WI38 (cell line): Measurements from ENCODE around the gene PAFAH2.

Experiments used
- H3K4me3 ChIP-seq: 2 replicates; pipeline ENCODE4 v1.5.1; 2011; ENCODE audit warnings: low read depth, mild to moderate bottlenecking, control low read depth, low read length
- CTCF ChIP-seq: IDR thresholded peaks from 2 replicates; pipeline ENCODE4 v1.5.1; 2012; ENCODE audit warnings: low read depth, mild to moderate bottlenecking, control low read depth, low read length

Gene PAFAH2

GRCh38 chr1:25997828-25998761 is at the start of gene PAFAH2:
PAFAH2 (minus strand) TSS chr1:25998063; CDS start chr1:25990816, 7,247 bp downstream.
- TF ChIP-seq CTCF = peak; percentile 89
- H3K4me3 ChIP-seq = peak within 1 kb of the TSS; percentile 65

- no peak for TF ChIP-seq CTCF
- no peak overlapping the region for H3K4me3 ChIP-seq
Observed at GRCh38 chr1:26047278-26047874, 49.5 kb upstream of the PAFAH2 start.

DNA sequence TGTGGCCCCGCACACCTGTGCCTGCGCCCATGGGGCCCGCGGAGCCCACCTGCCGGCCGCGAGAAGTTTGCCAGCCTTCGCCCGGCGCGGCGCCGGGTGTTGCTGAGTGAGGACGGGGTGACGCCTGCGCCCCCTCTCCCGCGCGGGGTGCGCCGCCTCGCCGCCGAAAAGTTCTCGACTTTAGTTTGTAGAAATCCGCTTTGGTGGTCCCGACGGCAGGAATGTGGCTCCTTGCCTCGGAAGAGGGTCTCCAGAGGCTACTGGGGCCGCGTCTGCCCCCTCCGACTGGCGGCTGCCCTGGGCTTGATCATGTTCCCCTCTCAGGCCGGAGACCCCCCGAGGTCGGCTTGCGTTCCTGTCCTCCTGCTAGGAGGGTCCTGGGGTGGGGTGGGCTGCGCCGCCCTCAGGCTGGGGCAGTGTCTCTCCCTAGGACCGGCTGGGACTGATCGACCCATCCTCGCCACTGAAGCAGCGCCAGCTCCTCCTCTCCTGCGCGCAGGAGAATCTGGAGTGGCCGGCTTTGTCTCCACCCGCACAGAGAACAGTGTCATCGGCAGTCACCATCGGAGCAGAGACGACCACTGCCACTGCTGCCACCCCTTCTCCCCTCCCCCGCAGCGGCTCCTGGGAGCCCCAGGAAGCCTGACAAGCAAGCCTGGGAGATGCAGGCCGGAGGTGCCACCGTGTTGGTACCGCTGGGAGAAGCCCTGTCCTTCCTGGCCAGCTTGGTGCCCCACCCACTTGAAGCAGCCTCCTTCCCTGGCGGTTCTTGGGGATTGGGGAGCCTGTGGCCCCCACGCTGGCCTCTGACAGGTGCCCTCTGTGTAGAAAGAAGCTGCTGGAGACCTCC is 48.6 kb upstream of the PAFAH2 start:
- no peak for TF ChIP-seq CTCF
- no peak overlapping the region for H3K4me3 ChIP-seq

- no peak for TF ChIP-seq CTCF
- H3K4me3 ChIP-seq = no peak within 1 kb of the TSS
Observed at GRCh38 chr1:26045722-26046245, 47.9 kb upstream of the PAFAH2 start, which contains the start of gene SLC30A2. SLC30A2 (minus strand) TSS chr1:26046118; CDS start chr1:26045896, 222 bp downstream.

- no peak for TF ChIP-seq CTCF
- H3K4me3 ChIP-seq = no peak overlapping the region
Observed at GRCh38 chr1:26044971-26045721, 47.3 kb upstream of the PAFAH2 start.

DNA sequence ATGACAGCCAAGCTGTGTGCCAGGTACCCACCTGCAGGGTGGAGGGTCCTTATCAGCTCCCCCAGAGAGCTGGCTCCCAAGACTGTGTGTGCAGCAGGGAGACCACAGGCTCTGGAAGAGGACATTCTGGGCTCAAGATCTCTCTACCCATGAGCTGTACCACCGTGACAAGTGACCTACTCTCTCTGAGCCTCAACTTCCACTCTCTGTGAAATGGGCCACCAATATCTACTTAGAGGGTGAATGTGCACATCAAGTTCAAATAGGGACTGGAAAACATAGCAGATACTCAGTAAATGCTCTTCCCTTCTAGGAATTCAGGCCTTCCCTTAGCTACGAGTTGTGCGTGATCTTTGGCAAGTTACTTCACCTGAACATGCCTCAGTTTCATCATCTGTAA is 46.6 kb upstream of the PAFAH2 start:
- no peak for TF ChIP-seq CTCF
- H3K4me3 ChIP-seq = no peak overlapping the region
